ENCODE data around the gene ZNF358. TPM values are rescaled to one million over a fixed set of nuclear protein-coding genes. Genes with fewer than 3 reads are reported as not detected.

The ZNF358 gene
- total and polyA plus RNA-seq, 2 donors (not counting 3 experiments of a cell fraction or from before 2014, with no cell fraction given) = 51.2 to 83.2 TPM

- no peak for FAIRE-seq
- no peak for DNase-seq (ENCODE audit: low read depth, low spot score)
- CTCF ChIA-PET = interaction anchor here (0.7 to 1.6 kb wide), 3 partner anchors 7 to 18 kb away, joined by 3 to 5 read pairs (median 3); a partner anchor contains a TSS
- H3K4me1 ChIP-seq (ENCODE audit: control insufficient read depth, extremely low read depth, insufficient read depth, low read length) = peaks cover 12% of the 10 kb centered on the region
- POLR2A ChIA-PET = no interaction called here
- no peak overlapping the region for H3K4me3 ChIP-seq (replicated peaks in 1 of 3; ENCODE audit: insufficient read depth in 1 of 3, low read depth in 1 of 3, low read length in 3 of 3)
- BruUV-seq (replicated peaks) = TSS peak; percentile 97
- no peaks in the 10 kb centered on the region for H3K9me1 ChIP-seq (replicated peaks; ENCODE audit: control insufficient read depth, extremely low read depth, insufficient read depth, low read length)
- peaks cover 4% of the 10 kb centered on the region for H3K79me2 ChIP-seq (ENCODE audit: control insufficient read depth, insufficient read depth, low read length)
- H3K36me3 ChIP-seq (ENCODE audit: control insufficient read depth in 2 of 2, extremely low read depth in 1 of 2, insufficient read depth in 2 of 2, low read length in 2 of 2) = peaks cover 0 to 7% of the 10 kb centered on the region in 2 experiments
- H3K4me2 ChIP-seq (ENCODE audit: insufficient read depth, low read length) = peak overlapping the region; percentile 83
- peak overlapping the region; percentile 90 for H3K9ac ChIP-seq (replicated peaks; ENCODE audit: extremely low read depth, insufficient read depth, low read length)
- dilution Hi-C loops (cut with MboI; ENCODE audit: extremely low pct_ligation_motif_present, low sequenced_read_pairs) (no loop called here), intact Hi-C loops (cut with micrococcal nuclease) (no loop called here)
- H4K20me1 ChIP-seq (replicated peaks; ENCODE audit: control insufficient read depth, extremely low read depth, insufficient read depth, low read length) = no peaks in the 10 kb centered on the region
- TF ChIP-seq POLR2A (IDR thresholded peaks at IDR 0.05; ENCODE audit: low read depth, low read length) = no peak
- TF ChIP-seq JUN (IDR thresholded peaks at IDR 0.05; ENCODE audit: borderline replicate concordance, insufficient read depth, insufficient read length, low read depth) = no peak
- TF ChIP-seq MYC (IDR thresholded peaks at IDR 0.05; ENCODE audit: low read depth, low read length) = no peak
- TF ChIP-seq FOS (IDR thresholded peaks at IDR 0.05; ENCODE audit: borderline replicate concordance, insufficient read depth, low read length) = no peak
- no peak for TF ChIP-seq GATA2 (IDR thresholded peaks at IDR 0.05; ENCODE audit: insufficient read depth, insufficient read length, low read depth, low read length)
- peak overlapping the region; percentile 41 for H3K27ac ChIP-seq (ENCODE audit: insufficient read depth, low read depth, low read length)
- H3K9me3 ChIP-seq (replicated peaks; ENCODE audit: control insufficient read depth, insufficient read depth, low read length) = no peaks in the 10 kb centered on the region
- peaks cover 0 to 3% of the 10 kb centered on the region in 2 experiments for H3K27me3 ChIP-seq (ENCODE audit: control insufficient read depth in 2 of 2, insufficient read depth in 2 of 2, low read length in 2 of 2)
- peak overlapping the region; percentile 100 for H2AFZ ChIP-seq (ENCODE audit: low read depth, low read length)
Measured at GRCh38 chr19:7515110-7515644, 726 bp upstream of the ZNF358 start.

- Histone ChIP-seq H3K36me3 (ENCODE audit: control insufficient read depth in 2 of 2, extremely low read depth in 1 of 2, insufficient read depth in 2 of 2, low read length in 2 of 2) (peaks cover 0 to 11% of the 10 kb centered on the region in 2 experiments), H4K20me1 (replicated peaks; ENCODE audit: control insufficient read depth, extremely low read depth, insufficient read depth, low read length) (no peaks in the 10 kb centered on the region), H3K79me2 (ENCODE audit: control insufficient read depth, insufficient read depth, low read length) (peaks cover 4% of the 10 kb centered on the region), H3K27ac (ENCODE audit: insufficient read depth, low read depth, low read length) (peak overlapping the region; percentile 26), H3K9me1 (replicated peaks; ENCODE audit: control insufficient read depth, extremely low read depth, insufficient read depth, low read length) (no peaks in the 10 kb centered on the region), H3K4me1 (ENCODE audit: control insufficient read depth, extremely low read depth, insufficient read depth, low read length) (peaks cover 12% of the 10 kb centered on the region), H3K9ac (replicated peaks; ENCODE audit: extremely low read depth, insufficient read depth, low read length) (peak overlapping the region; percentile 82), H3K4me3 (replicated peaks in 1 of 3; ENCODE audit: insufficient read depth in 1 of 3, low read depth in 1 of 3, low read length in 3 of 3) (peak overlapping the region; percentile 65 to 77 (median 69)), H2AFZ (ENCODE audit: low read depth, low read length) (peak overlapping the region; percentile 34), H3K9me3 (replicated peaks; ENCODE audit: control insufficient read depth, insufficient read depth, low read length) (no peaks in the 10 kb centered on the region), H3K27me3 (ENCODE audit: control insufficient read depth in 2 of 2, insufficient read depth in 2 of 2, low read length in 2 of 2) (peaks cover 0 to 2% of the 10 kb centered on the region in 2 experiments), H3K4me2 (ENCODE audit: insufficient read depth, low read length) (peak overlapping the region; percentile 96)
- no TSS peak for BruUV-seq (replicated peaks)
- dilution Hi-C loops (cut with MboI; ENCODE audit: extremely low pct_ligation_motif_present, low sequenced_read_pairs) (no loop called here), intact Hi-C loops (cut with micrococcal nuclease) (no loop called here)
- ChIA-PET CTCF (interaction anchor here (0.7 to 1.6 kb wide), 4 partner anchors 8 to 162 kb away, joined by 3 to 5 read pairs (median 3); a partner anchor contains a TSS), POLR2A (no interaction called here)
- DNase-seq (ENCODE audit: low read depth, low spot score) (no peak), FAIRE-seq (no peak)
- TF ChIP-seq JUN (IDR thresholded peaks at IDR 0.05; ENCODE audit: borderline replicate concordance, insufficient read depth, insufficient read length, low read depth) (no peak), EZH2 (IDR thresholded peaks at IDR 0.05; ENCODE audit: borderline replicate concordance, low read depth, low read length, severe bottlenecking) (no peak), POLR2A (IDR thresholded peaks at IDR 0.05; ENCODE audit: low read depth, low read length) (no peak)
Measured at GRCh38 chr19:7516333-7516732, 430 bp downstream of the ZNF358 start.
